Cardiac atrium fibroblast (primary cell): ENCODE data around the gene HNF1B. TPM values are rescaled to one million over a fixed set of nuclear protein-coding genes. Genes with fewer than 3 reads are reported as not detected.

Experiments used
- total RNA-seq: library from RNA; depleted of rRNA; stranded (reverse); fragments of >200 nt; gene quantifications from 2 replicates; pipeline ENCODE4 v1.2.3, GENCODE V29; 2015

HNF1B gene, protein sequence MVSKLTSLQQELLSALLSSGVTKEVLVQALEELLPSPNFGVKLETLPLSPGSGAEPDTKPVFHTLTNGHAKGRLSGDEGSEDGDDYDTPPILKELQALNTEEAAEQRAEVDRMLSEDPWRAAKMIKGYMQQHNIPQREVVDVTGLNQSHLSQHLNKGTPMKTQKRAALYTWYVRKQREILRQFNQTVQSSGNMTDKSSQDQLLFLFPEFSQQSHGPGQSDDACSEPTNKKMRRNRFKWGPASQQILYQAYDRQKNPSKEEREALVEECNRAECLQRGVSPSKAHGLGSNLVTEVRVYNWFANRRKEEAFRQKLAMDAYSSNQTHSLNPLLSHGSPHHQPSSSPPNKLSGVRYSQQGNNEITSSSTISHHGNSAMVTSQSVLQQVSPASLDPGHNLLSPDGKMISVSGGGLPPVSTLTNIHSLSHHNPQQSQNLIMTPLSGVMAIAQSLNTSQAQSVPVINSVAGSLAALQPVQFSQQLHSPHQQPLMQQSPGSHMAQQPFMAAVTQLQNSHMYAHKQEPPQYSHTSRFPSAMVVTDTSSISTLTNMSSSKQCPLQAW
- total RNA-seq, result 0.54 TPM in 1 of 2 replicates, not detected in the other

DNA sequence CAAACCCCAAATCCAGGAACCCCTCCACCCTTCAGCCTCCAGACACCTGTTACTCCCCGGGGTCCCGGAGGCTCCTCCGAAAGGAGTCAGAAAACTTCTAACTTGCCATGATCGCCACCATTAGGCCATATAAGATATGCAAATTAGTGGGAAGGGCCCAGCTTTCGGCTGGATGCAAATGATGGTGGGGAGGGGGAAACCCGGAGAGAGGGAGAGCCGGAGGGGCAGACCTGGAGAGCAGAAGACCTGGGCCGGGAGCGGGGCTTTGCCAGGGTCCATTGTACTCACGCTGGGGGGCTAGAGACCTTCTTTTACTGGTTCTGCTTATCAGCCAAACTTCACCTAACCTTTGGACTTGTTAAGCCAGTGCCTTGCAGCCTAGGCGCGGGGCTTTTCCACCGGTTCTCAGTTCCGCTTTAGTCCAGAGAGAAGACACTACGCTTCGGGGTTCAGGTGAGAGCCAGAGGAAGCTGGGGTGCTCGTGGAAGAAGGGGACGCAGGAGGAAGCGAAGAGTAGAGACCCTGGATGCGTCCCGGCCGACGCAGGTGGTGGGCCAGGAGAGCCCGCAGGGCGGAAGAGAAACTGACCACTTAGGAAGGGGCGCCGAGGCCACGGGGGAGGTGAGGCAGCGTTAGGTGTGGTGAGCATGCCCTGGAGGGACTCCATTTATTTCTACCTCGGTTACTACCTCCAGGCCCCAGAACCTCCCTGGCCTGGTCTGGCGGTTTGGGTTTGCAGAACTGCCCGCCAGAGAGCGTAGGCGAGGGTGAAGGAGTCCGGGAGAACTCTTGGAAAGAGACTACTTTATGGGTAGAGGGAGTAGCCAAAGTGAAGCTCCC lies at the start of gene HNF1B:
HNF1B (minus strand) TSS at position 99 of the 840 bp plus-strand sequence. CDS start 175 bp downstream, outside the sequence.

DNA sequence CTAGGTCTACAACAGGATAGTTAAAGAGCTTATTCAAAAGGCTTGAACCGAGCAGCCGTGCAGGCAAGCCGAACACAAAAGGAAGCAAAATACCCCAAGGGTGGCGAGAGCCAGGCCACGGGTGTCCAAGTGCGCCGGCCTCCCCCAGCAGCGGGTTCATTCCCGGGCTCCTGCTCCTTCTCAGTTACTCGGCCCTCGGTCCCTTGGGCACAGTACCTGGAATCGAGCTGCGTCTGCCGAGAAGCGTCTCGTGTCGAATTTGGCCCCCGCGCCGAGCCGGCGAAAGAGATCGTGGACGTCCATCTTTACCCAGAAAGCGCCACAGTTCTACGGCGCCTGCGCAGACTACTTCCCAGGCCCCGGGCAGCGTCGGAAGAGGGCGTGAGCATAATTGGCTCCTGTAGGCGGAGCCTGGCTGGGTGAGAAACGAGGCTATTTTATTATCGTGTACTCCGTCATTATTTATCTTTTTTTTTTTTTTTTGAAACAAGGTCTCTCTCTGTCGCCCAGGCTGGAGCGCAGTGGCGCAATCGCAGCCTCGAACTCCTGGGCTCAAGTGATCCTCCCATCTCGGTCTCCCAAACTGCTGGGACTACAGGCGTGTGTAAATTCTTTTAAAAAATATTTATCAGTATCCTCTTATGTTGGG lies 101.6 kb downstream of the HNF1B start, which contains the start of gene DDX52:
DDX52 (minus strand) TSS at position 329 of the 649 bp plus-strand sequence; CDS start at position 303, 26 bp downstream.

Other genes with a start within 250 kb of the HNF1B start
- gene SYNRG, start 135.6 kb downstream of the HNF1B start, total RNA-seq, result 9.4 and 12.1 TPM in 2 replicates
- 14.3 and 18.0 TPM in 2 replicates for gene DDX52, start 101.6 kb downstream of the HNF1B start, total RNA-seq
- gene TBC1D3K, start 179.4 kb upstream of the HNF1B start, total RNA-seq, result not detected in 2 replicates
- 0.32 and 2.2 TPM in 2 replicates for gene TBC1D3L, start 244.0 kb upstream of the HNF1B start, total RNA-seq